H1 (cell line): ENCODE measurements around the gene CDC5L. TPM values are rescaled to one million over a fixed set of nuclear protein-coding genes. Genes with fewer than 3 reads are reported as not detected.

Source experiments
- CTCF ChIA-PET: fragments of 300-600 bp; sonication (Branson Sonifier 250); formaldehyde crosslinking; loops from one replicate; lab custom pipeline; 2021; ENCODE audit not compliant: partially characterized antibody; lab: Charles Lee
- POLR2A ChIA-PET: fragments of 300-600 bp; sonication (Branson Sonifier 250); formaldehyde crosslinking; loops from one replicate; lab custom pipeline; 2021; ENCODE audit warnings: inconsistent platforms; ENCODE audit not compliant: partially characterized antibody; lab: Charles Lee
- DNase-seq, 2 experiments: peaks; one replicate each; pipeline versions ENCODE4 v3.0.0 to v3.0.0-alpha.2; 2010 to 2022; ENCODE audit warnings: low spot score in 2 of 2, low read depth in 1 of 2, mixed read lengths in 1 of 2
- FAIRE-seq: peaks from 2 replicates; lab custom pipeline; 2011; peaks lifted over from hg19 to GRCh38; lab: Jason Lieb, UNC
- H2AFZ ChIP-seq: 2 replicates; pipeline ENCODE4 v1.8.1; 2012; ENCODE audit warnings: low read length, inconsistent platforms
- H2AK5ac ChIP-seq: 2 replicates; pipeline ENCODE4 v1.6.1; 2013; ENCODE audit warnings: low read depth, low read length
- H2BK120ac ChIP-seq: replicated peaks from 2 replicates; pipeline ENCODE3; 2013; ENCODE audit warnings: low read depth, low read length, inconsistent platforms
- H2BK12ac ChIP-seq: 2 replicates; pipeline ENCODE4 v1.6.1; 2013; ENCODE audit warnings: low read depth, low read length
- H2BK15ac ChIP-seq: 2 replicates; pipeline ENCODE4 v1.6.1; 2013; ENCODE audit warnings: low read length
- H2BK20ac ChIP-seq: 2 replicates; pipeline ENCODE4 v1.6.1; 2013; ENCODE audit warnings: low read length
- H2BK5ac ChIP-seq: 2 replicates; pipeline ENCODE4 v1.6.1; 2013; ENCODE audit warnings: low read depth, low read length
- H3K14ac ChIP-seq: 2 replicates; pipeline ENCODE4 v1.6.1; 2013; ENCODE audit warnings: inconsistent platforms; ENCODE audit not compliant: insufficient read length
- H3K18ac ChIP-seq: 2 replicates; pipeline ENCODE4 v1.6.1; 2013; ENCODE audit warnings: low read length; ENCODE audit errors: extremely low read depth
- H3K23ac ChIP-seq: 2 replicates; pipeline ENCODE4 v1.6.1; 2013; ENCODE audit warnings: inconsistent platforms; ENCODE audit not compliant: insufficient read length
- H3K23me2 ChIP-seq: 2 replicates; pipeline ENCODE4 v1.6.1; 2013; ENCODE audit warnings: low read depth, low read length
- H3K27ac ChIP-seq: 2 replicates; pipeline ENCODE4 v1.6.1; 2011; ENCODE audit warnings: low read depth, low read length, inconsistent platforms
- H3K27me3 ChIP-seq, 4 experiments: replicated peaks in 1 of 4; 1 replicate in 1 of 4; 2 replicates in 3 of 4; pipeline versions ENCODE4 v1.6.1 to v1.8.1; 2011 to 2013; ENCODE audit warnings: low read length in 3 of 4, mild to moderate bottlenecking in 3 of 4, inconsistent platforms in 2 of 4, mixed read lengths in 2 of 4, moderate library complexity in 1 of 4; ENCODE audit not compliant: control insufficient read depth in 3 of 4, insufficient read depth in 3 of 4; ENCODE audit errors: extremely low read depth in 1 of 4
- H3K36me3 ChIP-seq, 4 experiments: 2 replicates each; pipeline versions ENCODE4 v1.6.1 to v1.8.1; 2011 to 2013; ENCODE audit warnings: mild to moderate bottlenecking in 4 of 4, low read length in 3 of 4, moderate library complexity in 2 of 4, control low read depth in 1 of 4, inconsistent platforms in 1 of 4; ENCODE audit not compliant: insufficient read depth in 4 of 4, control insufficient read depth in 2 of 4
- H3K4ac ChIP-seq: replicated peaks from 2 replicates; pipeline ENCODE3; 2013; ENCODE audit warnings: low read length, low read depth, mixed read lengths, inconsistent platforms; ENCODE audit not compliant: insufficient read length
- H3K4me1 ChIP-seq, 4 experiments: replicated peaks in 1 of 4; 1 replicate in 1 of 4; 2 replicates in 3 of 4; pipeline versions ENCODE4 v1.6.1 to v1.8.1; 2011 to 2013; ENCODE audit warnings: low read length in 3 of 4, inconsistent platforms in 2 of 4, mixed read lengths in 1 of 4; ENCODE audit not compliant: insufficient read depth in 4 of 4, control insufficient read depth in 3 of 4
- H3K4me2 ChIP-seq, 2 experiments: 2 replicates each; pipeline versions ENCODE4 v1.6.1 to v1.8.1; 2011 to 2013; ENCODE audit warnings: low read depth in 2 of 2, low read length in 2 of 2, control low read depth in 1 of 2, inconsistent platforms in 1 of 2, mild to moderate bottlenecking in 1 of 2; ENCODE audit not compliant: insufficient read depth in 1 of 2
- H3K4me3 ChIP-seq, 4 experiments: fragments of 200-600, 300-600 bp in 1 of 4; sonication (generic), shearing (Covaris generic), sonication (Bioruptor Twin) in 1 of 4; 2 replicates each; pipeline versions ENCODE4 v1.5.1 to v1.8.1; 2011 to 2016; ENCODE audit warnings: low read length in 4 of 4, low read depth in 3 of 4, control low read depth in 2 of 4, inconsistent platforms in 2 of 4, mild to moderate bottlenecking in 2 of 4, mixed read lengths in 1 of 4, moderate library complexity in 1 of 4; ENCODE audit not compliant: insufficient read depth in 2 of 4; ENCODE audit errors: extremely low read depth in 1 of 4
- H3K56ac ChIP-seq: replicated peaks from 2 replicates; pipeline ENCODE3; 2013; ENCODE audit warnings: low read depth, mild to moderate bottlenecking, mixed read lengths, low read length, inconsistent platforms; ENCODE audit not compliant: insufficient read length
- H3K79me1 ChIP-seq: 2 replicates; pipeline ENCODE4 v1.6.1; 2013; ENCODE audit warnings: low read depth, low read length, control low read depth
- H3K79me2 ChIP-seq, 2 experiments: 2 replicates each; pipeline versions ENCODE4 v1.6.1 to v1.8.1; 2012 to 2013; ENCODE audit warnings: low read length in 2 of 2, mild to moderate bottlenecking in 2 of 2, inconsistent platforms in 1 of 2; ENCODE audit not compliant: insufficient read depth in 2 of 2, control insufficient read depth in 1 of 2
- H3K9ac ChIP-seq, 4 experiments: replicated peaks in 1 of 4; 1 replicate in 1 of 4; 2 replicates in 3 of 4; pipeline versions ENCODE4 v1.6.1 to v1.8.1; 2011 to 2013; ENCODE audit warnings: low read depth in 3 of 4, low read length in 3 of 4, control low read depth in 2 of 4, mild to moderate bottlenecking in 2 of 4, moderate library complexity in 2 of 4, inconsistent platforms in 1 of 4; ENCODE audit errors: extremely low read depth in 1 of 4
- H3K9me3 ChIP-seq, 2 experiments: 2 replicates each; pipeline versions ENCODE4 v1.6.1 to v1.8.1; 2012 to 2013; ENCODE audit warnings: mild to moderate bottlenecking in 2 of 2, moderate library complexity in 2 of 2, control low read depth in 1 of 2, inconsistent platforms in 1 of 2, low read depth in 1 of 2, low read length in 1 of 2, mixed read lengths in 1 of 2; ENCODE audit not compliant: insufficient read depth in 2 of 2
- H4K20me1 ChIP-seq, 2 experiments: replicated peaks in 1 of 2; 2 replicates each; pipeline versions ENCODE3 to v1.8.1; 2011 to 2013; ENCODE audit warnings: inconsistent platforms in 2 of 2, low read length in 2 of 2, mild to moderate bottlenecking in 1 of 2; ENCODE audit not compliant: insufficient read depth in 2 of 2, control insufficient read depth in 1 of 2
- H4K5ac ChIP-seq: 2 replicates; pipeline ENCODE4 v1.6.1; 2013; ENCODE audit warnings: low read length, low read depth, mixed read lengths, inconsistent platforms; ENCODE audit not compliant: insufficient read length
- H4K8ac ChIP-seq: 2 replicates; pipeline ENCODE4 v1.8.0; 2013; ENCODE audit warnings: mild to moderate bottlenecking, moderate library complexity, low read length, inconsistent platforms; ENCODE audit not compliant: insufficient read depth; ENCODE audit errors: extremely low read depth
- H4K91ac ChIP-seq: replicated peaks from 2 replicates; pipeline ENCODE3; 2013; ENCODE audit warnings: low read length, mixed read lengths, inconsistent platforms; ENCODE audit not compliant: insufficient read length
- KDM5A ChIP-seq: fragments of 200-600 bp; IDR thresholded peaks from 2 replicates; pipeline ENCODE4 v1.7.1; 2012; ENCODE audit warnings: mild to moderate bottlenecking, low read length, inconsistent platforms, mixed read lengths
- SIN3A ChIP-seq, 2 experiments: IDR thresholded peaks in 1 of 2; conservative IDR thresholded peaks in 1 of 2; 2 replicates each; pipeline ENCODE4 v1.6.1; 2011 to 2012; ENCODE audit warnings: low read length in 2 of 2, improper control_type of control experiment in 1 of 2, low read depth in 1 of 2, mild to moderate bottlenecking in 1 of 2
- WGBS, 2 experiments: shearing (Covaris generic) in 1 of 2; methylation state at CpG; one replicate each; pipeline versions ENCODE4 v1.1.6 to v1.1.7; 2013 to 2015; ENCODE audit warnings: low lambda C conversion rate in 2 of 2, mixed read lengths in 2 of 2, inconsistent platforms in 1 of 2, low coverage in 1 of 2, missing lambda C conversion rate in 1 of 2; ENCODE audit not compliant: insufficient replicate concordance in 2 of 2, insufficient coverage in 1 of 2, insufficient read length in 1 of 2; ENCODE audit errors: extremely low coverage in 1 of 2, missing lambda C conversion rate in 1 of 2; 5-methylcytosine and 5-hydroxymethylcytosine counted together
- polyA plus RNA-seq, 7 experiments: library from polyadenylated mRNA; depleted of rRNA in 3 of 7; stranded (reverse) in 5 of 7; unstranded in 2 of 7; fragments of >200 nt in 5 of 7; fragments of 200-250 nt in 2 of 7; gene quantifications; 1 replicate in 5 of 7; 2 replicates in 1 of 7; 4 replicates in 1 of 7; pipeline versions ENCODE4 v1.2.1 to v1.2.3, GENCODE V29; 2011 to 2013; ENCODE audit warnings: missing spikeins in 2 of 7, mixed read lengths in 2 of 7
- total RNA-seq: library from RNA; stranded (reverse); fragmentation: NEBNext Ultra II Directional; extraction: Animal tissue kit (Norgen Biotek cat#: 25700); gene quantifications from 2 replicates; pipeline ENCODE4 v1.2.1, GENCODE V29; 2021

CDC5L gene
- total and polyA plus RNA-seq, 2 of the 8 experiments (the other 6 are each of a cell fraction or from before 2014, with no cell fraction given), result 8.4 to 32.8 TPM

DNA sequence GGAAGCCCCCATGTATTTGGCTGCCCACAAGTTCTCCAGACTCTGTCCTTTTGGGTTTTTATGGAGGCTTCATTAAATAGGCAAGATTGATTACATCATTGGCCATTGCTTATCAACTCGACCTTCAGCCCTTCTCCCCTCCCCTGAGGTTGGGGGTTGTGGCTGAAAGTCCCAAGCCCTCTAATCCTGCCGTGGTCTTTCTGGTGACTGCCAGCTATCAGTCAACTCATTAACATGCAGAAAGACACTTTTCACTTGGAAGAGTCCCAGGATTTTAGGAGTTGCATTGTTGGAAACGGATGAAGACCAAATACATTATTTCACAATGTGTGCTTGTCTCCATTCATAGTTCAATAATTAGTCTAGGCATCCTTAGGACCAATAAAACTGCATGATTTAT is 9.5 kb downstream of the CDC5L start:
- Histone ChIP-seq H2BK12ac (no peak overlapping the region), H2AFZ (no peak overlapping the region), H3K27ac (no peak overlapping the region), H2BK15ac (no peak overlapping the region), H4K20me1 (peaks cover 0 to 2% of the 10 kb centered on the region in 2 experiments), H3K4me1 (no peaks in the 10 kb centered on the region), H2AK5ac (no peak overlapping the region), H4K5ac (no peak overlapping the region)
- no peak for DNase-seq
- no peak for FAIRE-seq
- TF ChIP-seq SIN3A (conservative IDR thresholded peaks at IDR 0.05 in 1 of 2, IDR thresholded peaks at IDR 0.05 in 1 of 2; ENCODE audit: low read depth in 1 of 2, low read length in 2 of 2) (no peak), KDM5A (no peak)
- TF ChIP-seq, all 59 proteins: peak for 0
- H3K9ac ChIP-seq, result no peak overlapping the region
- H3K79me1 ChIP-seq, result no peaks in the 10 kb centered on the region
- no peaks in the 10 kb centered on the region for H3K27me3 ChIP-seq
- H3K23ac ChIP-seq, result no peak overlapping the region
- H3K9me3 ChIP-seq, result no peaks in the 10 kb centered on the region
- no peak overlapping the region for H3K4me2 ChIP-seq
- CTCF ChIA-PET, result interaction anchor here (0.8 to 1.6 kb wide), 4 partner anchors 47 to 92 kb away, joined by 3 to 5 read pairs (median 3); no protein-coding TSS in a partner anchor
- H3K18ac ChIP-seq, result no peak overlapping the region
- peaks cover 24 to 78% (median 57%) of the 10 kb centered on the region in 4 experiments for H3K36me3 ChIP-seq
- H2BK5ac ChIP-seq, result no peak overlapping the region
- H4K8ac ChIP-seq, result no peak overlapping the region
- no peak overlapping the region for H3K4ac ChIP-seq
- peaks cover 0 to 7% of the 10 kb centered on the region in 2 experiments; a peak in 1 of 4 replicates for H3K79me2 ChIP-seq
- no peak overlapping the region for H3K4me3 ChIP-seq
- H3K14ac ChIP-seq, result no peak overlapping the region
- H2BK120ac ChIP-seq, result no peak overlapping the region
- H3K56ac ChIP-seq, result no peak overlapping the region
- H4K91ac ChIP-seq, result no peak overlapping the region
- WGBS, 2 experiments, result 82% methylated on average over 3 of the region's 3 CpGs; no CpG with 5 or more reads in 1 of the 2 experiments
- no peak overlapping the region for H2BK20ac ChIP-seq
- H3K23me2 ChIP-seq, result no peaks in the 10 kb centered on the region
- POLR2A ChIA-PET, result interaction anchor here (1.0 to 2.6 kb wide), 2 partner anchors 10 to 26 kb away, joined by 3 to 7 read pairs; partner anchors contain the start of gene CDC5L
